Measurements from ENCODE around the gene MSLN.

DNA sequence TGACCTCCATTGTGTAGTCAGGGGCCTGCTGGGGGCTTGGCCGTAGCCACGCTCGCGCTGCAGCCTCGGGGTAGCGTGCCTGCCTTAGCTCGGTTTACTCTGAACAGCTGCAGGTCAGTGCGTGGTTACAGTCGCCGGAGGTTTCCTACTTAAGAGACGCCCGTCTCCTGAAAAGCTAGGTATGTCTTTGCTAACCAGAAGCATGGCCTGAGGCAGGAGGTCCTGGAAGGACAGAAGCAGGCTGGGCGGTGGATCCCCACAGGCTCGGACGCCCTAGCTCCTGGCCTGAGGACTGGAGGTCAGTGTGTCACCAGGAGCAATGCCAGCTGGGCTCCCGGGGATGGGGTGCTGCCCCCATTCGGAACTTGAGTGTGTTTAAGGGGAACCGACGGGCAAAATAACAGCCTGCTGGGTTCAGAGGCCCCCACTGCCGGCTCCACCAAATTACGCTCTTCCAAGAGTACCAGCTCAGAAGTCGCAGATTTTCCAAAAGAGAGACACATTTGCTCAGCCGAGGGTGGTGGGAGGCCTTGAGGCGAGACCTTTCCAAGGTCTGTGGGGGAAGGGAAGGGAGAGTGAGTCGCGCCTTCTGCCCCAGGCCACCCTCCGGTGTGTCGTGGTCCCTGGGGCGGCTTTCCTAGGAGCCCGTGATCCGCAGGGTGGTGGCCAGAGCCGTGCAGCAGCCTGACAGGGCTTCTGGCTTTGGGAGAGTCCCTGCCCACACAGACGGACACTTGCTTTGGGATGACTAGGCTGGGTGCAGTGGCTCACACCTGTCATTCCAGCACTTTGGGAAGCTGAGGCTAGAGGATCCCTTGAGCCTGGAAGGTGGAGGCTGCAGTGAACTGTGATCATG is 43.9 kb downstream of the MSLN start:
- TF ChIP-seq, protein P1, sequence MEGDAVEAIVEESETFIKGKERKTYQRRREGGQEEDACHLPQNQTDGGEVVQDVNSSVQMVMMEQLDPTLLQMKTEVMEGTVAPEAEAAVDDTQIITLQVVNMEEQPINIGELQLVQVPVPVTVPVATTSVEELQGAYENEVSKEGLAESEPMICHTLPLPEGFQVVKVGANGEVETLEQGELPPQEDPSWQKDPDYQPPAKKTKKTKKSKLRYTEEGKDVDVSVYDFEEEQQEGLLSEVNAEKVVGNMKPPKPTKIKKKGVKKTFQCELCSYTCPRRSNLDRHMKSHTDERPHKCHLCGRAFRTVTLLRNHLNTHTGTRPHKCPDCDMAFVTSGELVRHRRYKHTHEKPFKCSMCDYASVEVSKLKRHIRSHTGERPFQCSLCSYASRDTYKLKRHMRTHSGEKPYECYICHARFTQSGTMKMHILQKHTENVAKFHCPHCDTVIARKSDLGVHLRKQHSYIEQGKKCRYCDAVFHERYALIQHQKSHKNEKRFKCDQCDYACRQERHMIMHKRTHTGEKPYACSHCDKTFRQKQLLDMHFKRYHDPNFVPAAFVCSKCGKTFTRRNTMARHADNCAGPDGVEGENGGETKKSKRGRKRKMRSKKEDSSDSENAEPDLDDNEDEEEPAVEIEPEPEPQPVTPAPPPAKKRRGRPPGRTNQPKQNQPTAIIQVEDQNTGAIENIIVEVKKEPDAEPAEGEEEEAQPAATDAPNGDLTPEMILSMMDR (conservative IDR thresholded peaks at IDR 0.05) = no peak
- no peak for TF ChIP-seq ZFX (IDR thresholded peaks at IDR 0.05)
